HG03457 (cell line): Measurements from ENCODE around the gene CS.
A peak's percentile ranks its signal among the peaks of the same experiment; 100 is the strongest.
"Not testable (repeated sequence)": the region's sequence is repeated elsewhere in the genome, so short reads cannot be mapped to it uniquely, and the experiment has no call there.

Experiments used
- ATAC-seq: cut with Tn5 transposase; IDR thresholded peaks from one replicate; pipeline ENCODE4 v1.9.1; 2021; ENCODE audit warnings: moderate number of reproducible peaks; ENCODE audit not compliant: unreplicated experiment

The CS gene

DNA sequence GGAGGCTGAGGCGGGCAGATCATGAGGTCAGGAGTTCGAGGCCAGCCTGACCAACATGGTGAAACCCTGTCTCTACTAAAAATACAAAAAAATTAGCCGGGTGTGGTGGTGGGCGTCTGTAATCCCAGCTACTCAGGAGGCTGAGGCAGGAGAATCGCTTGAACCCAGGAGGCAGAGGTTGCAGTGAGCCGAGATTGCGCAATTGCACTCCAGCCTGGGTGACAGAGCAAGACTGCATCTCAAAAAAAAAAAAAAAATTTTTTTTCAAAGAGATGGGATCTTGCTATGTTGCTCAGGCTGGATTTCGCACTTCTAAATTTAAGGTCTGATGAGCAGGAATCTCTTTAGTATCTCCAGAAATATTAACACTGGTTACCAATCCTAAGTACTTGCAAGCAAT is 21.5 kb upstream of the CS start:
- not testable (repeated sequence) for ATAC-seq

DNA sequence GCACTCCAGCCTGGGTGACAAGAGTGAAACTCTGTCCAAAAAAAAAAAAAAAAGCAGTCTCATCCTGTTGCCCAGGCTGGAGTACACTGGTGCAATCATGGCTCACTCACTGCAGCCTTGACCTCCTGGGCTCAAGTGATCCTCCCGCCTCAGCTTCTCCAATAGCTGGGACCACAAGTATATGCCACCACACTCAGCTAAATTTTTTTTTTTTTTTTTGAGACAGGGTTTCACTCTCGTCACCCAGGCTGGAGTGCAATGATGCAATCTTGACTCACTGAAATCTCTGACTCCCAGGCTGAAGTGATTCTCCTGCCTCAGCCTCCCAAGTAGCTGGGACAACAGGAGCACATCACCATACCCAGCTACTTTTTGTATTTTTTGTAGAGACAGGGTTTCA is 20.9 kb upstream of the CS start:
- no peak for ATAC-seq

DNA sequence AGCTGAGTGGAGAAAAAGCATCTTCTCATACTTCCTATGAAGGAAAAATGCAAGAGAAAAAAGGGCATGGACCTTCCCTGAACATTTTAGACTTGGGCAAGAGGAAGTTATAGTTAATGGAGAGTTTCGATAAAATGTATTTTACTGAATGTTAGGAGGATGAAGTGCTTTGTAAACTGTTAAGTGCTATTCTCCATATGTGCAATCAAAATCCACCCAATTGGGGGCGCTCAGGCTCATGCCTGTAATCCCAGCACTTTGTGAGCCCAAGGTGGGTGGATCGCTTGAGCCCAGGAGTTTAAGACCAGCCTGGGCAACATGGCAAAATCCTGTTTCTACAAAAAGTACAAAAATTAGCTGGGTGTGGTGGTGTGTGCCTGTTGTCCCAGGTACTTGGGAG is 17.5 kb upstream of the CS start:
- no peak for ATAC-seq

DNA sequence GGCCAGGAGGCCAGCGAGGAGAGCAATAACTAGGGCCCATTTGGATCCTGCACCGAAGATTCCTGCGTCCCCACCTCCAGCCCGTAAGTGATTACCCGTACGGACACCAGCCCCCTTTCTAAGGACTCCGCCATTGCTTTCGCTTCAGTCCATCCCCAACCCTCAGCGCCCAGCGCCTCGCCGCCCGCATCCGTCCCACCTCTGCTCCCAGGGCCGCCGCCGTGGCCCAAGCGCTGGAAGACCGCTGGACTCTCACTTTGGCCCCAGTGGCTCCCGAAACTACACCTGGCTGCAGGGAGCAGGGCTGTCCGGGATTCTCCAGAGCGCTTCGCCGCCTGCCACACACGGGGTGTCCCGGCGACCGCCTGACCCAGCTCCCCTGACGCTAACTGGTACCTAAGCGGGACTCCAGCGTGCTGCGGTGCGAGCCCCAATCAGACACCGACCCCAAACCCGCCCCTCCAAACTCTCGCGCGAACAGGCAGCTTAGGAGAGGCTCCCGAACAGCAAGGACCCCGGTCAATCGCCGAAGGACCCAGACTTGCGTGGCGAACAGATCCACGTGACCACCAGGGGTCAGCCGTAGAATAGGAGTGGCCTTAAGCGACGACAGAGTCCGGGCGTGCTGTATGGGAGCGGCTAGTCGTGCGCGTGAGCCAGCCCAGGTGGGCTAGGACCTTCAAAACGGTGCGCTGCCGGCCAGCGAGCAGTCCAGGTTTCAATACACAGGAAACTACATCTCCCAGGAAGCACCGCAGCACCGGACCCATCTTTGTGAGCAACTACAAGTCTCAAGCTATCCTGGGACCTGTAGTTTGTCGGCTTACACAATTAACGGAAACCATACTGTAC is 15.7 kb upstream of the CS start, which contains the start of gene CNPY2:
TSS of gene CNPY2 (minus strand) at position 367 of the 852 bp plus-strand sequence. CDS start 771 bp downstream, outside the sequence.
- ATAC-seq: peak; percentile 82

DNA sequence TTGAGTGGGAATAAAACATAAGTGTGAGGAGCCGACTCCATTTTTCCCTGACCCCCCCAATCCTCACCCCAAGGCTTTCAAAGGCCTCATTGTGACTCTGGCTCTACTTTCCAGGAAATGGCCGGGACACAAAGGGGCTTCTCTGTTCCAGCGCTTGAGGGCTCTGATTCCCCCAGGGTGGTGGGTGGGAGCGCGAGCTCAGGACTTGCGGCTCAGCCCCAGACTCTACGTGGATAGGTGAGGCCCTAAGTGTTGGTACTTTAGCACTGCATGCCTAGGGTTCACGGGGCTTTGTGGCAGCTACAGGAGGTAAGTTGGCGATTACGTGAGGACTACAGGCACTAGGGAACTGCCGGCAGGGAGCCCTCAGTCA is 15.1 kb upstream of the CS start:
- no peak for ATAC-seq

DNA sequence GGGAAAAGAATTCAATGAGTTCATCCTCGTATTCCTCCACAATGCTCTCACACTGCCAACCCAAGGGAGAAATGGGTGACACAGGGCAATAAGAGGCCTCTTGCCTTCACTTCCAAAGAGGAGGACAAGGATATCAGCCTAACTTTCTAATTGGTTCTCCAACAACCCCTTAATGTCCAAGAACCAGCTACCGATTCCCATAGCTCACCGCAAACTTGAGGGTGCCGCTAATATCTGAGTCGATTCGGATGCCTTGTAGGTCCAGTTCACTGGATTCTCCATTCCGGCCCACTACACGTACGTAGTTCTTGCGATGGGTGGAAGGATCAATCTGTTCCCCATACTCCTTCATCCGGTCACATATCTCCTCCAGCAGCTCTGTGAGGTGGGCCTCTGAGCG is 10.9 kb upstream of the CS start:
- ATAC-seq: no peak

DNA sequence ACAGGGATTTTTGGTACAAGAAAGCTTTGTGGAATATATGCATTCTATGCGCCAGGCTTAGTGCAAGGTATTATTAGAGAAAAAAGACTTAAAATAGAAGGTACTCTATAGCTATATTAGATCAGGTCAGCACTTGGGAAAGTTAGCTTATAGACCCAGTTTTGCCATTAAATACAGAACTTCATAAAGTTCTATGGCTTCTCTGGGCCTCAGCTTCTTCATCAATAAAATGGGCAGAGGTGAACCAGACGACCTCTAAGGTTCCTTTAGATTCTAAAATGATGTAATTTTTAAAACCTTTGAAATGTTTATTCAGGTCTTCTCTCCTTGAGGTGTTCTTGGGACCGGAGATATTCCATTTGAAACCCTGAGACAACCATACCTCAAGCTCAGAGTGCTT is 8.6 kb upstream of the CS start:
- ATAC-seq: no peak

DNA sequence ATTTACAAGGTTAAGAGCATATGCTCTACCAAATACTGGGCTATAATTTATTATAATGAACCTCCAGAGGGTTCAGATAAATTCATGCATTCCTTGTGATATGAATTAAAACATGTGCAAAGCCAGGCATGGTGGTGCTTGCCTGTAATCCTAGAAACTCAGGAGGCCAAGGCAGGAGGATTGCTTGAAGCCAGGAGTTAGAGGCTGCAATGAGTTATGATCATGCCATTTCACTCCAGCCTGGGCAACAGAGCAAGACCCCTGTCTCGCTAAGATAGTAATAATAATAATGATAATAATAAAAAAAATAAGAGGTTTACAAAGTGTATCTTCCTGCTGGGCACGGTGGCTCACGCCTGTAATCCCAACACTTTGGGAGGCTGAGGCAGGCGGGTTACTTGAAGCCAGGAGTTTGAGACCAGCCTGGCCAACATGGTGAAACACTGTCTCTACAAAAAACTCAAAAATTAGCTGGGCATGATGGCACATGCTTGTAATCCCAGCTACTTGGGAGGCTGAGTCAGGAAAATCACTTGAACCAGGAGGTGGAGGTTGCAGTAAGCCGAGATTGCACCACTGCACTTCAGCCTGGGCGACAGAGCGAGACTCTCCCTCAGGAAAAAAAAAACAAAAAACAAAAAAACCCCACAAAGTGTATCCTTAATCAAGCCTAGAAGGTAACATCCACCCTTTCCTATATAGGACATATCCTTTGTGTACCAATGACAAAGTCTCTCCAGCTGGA is 7.3 kb upstream of the CS start:
- no peak for ATAC-seq

DNA sequence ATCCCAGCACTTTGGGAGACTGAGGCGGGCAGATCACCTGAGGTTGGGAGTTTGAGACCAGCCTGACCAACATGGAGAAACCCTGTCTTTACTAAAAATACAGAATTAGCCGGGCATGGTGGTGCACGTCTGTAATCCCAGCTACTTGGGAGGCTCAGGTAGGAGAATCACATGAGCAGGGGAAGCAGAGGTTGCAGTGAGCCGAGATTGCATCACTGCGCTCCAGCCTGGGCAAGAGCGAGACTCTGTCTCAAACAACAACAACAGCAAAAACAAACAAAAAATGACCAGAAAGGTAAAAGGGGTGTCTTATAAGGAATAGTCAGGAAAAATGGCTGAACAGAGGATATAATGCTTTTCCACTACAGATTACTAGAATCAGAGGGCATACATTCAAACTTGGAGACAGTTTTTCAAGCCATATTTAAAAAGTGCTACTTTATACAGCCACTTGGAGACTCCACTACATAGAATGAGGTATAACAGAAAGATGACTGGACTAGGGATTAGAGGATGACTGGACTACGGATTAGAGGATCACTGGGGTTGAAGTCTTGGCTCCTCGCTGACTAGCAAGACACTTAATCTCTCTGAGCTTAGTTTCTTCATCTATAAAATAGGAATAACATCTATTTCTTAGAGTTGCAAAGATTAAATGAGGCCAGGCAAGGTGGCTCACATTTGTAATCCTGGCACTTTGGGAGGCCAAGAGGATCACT is 4.9 kb upstream of the CS start:
- ATAC-seq: no peak

DNA sequence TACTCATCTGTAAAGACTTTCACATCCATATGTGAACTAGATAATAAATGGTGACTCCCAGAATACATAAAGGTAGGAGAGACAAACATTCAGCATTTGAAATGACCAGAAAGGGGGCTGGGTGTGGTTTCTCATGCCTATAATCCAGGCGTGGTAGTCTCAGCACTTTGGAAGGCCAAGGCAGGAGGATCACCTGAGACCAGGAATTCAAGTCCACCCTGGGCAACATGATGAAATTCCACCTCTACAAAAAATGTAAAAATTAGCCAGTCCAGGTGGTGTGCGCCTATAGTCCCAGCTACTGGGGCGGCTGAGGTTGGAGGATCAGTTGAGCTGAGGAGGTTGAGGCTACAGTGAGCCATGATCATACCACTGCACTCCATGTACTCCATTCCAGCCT is 4.1 kb upstream of the CS start:
- no peak for ATAC-seq

DNA sequence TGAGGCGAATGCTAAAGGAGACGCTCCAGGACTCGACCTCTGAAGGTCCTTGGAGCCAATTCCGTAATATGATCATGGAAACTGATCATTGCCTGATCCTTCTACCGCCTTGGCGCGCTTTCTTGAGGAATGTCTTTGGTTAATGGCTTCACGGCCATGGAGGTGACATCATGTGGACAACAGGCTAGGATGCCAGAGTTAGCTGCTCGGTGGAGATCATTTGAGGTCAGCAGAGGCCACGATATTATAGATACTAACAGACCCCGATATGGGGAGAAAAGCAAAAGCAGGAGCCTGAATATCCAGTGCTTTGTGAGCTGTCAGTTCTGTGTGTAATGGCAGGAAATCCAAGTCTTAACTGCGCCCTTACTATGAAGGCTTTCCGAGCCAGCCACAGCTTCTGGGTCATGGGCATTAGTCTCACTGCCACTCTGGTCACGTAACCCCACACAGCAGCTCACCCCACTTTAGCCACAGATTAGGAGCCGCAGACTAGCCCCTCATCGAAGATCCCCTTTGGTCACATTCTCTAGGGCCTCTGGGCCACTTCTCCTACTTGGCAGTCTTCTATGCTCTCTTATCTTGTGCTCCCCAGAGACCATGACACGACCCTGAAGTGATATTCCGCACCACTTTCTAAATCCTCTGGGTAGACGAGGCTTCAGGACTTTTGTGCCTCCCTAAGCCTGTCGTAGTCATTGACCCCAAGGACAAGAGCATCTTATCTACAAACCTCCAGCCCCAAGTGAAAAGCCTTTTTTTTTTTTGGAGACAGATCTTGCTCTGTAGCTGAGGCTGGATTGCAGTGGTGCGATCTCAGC is 724 bp upstream of the CS start:
- peak; percentile 0 for ATAC-seq

DNA sequence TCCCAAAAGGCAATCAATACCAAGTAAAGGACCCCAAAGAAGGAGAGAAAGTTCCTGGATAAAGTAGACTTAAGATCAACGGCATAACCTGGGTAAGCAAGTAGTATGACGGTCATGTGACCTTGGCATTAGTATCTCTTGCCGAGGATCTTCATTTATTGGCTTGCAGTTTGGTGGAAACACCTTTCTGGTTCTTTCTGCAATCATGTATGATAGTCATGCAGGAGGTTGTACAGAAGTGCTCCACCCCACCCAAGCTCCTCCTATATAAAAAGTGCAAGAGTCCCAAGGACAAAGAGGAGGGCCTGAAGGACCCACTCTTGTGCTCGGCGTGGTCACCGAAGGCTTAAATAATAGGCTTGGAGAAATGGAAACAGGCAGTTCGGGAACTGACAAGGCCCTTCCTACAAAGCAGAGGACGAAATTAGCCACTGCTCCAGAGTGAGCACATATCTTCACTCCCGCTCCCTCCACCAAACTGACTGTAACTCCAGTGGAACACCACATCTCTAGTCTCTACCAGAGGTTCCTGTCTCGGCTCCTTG is 750 bp downstream of the CS start:
- peak; percentile 4 for ATAC-seq

DNA sequence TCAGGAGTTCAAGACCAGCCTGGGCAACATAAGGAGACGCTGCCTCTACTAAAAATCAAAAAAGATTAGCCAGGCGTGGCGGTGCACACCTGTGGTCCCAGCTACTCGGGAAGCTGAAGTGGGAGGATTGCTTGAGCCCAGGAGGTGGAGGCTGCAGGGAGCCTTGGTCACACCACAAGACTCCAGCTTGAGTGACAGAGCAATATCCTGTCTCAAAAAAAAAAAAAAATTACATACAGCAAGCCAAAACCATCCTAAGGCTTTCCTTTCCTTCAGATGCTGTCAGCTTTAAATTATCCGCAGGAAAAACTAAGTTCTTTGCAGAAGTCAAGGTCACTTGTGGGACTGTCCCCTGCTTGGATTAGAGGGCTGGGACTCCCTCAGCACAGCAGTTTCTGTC is 1.3 kb downstream of the CS start:
- no peak for ATAC-seq

DNA sequence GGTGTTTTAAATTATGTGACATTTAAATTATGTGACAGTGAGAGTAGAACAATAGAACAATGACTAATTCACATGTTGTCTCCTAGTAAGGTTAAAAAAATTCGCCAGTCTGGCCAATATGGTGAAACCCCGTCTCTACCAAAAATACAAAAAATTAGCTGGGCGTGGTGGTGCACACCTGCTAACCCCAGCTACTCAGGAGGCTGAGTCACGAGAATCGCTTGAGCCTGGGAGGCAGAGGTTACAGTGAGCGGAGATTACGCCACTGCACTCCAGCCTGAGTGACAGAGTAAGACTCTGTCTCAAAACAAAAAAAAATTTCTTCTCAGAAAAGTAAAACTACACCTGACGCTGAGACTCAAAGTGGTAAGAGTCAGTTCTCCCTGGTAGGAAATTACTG is 2.7 kb downstream of the CS start:
- ATAC-seq: no peak

DNA sequence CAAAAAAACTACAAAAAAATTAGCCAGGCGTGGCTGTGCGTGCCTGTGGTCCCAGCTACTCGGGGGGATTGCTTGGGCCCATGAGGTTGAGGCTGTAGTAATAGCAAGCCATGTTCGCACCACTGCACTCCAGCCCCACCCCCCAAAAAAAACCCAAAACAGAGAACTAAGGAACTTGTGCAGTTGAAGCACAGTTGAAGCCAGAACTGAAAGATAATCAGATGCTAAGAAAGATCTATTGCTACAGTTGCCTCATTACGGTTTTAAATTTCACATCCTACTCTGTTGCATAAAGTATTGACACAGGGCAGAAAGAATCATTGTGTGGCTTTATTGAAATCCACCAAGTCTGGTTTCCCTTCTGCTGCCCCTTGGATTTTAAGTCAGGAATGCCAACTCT is 3.8 kb downstream of the CS start:
- no peak for ATAC-seq

DNA sequence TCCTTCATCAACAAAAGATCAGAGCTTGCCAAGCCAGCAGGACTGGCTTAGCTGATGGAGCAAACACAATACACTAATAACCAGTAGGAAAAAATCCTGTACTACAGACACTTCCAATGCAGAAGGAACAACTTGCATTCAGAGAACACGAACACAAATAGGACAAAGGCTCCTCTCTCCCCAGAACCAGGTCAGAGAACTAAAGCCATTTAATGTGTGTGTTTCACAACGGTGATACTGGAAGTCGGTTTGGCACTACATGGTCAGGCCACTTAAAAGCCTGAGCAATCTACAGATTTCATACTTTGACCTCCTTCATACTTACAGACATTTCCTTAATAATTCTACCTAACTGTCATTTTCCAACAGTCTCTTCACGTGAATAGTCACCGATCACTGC is 6.3 kb downstream of the CS start:
- ATAC-seq: no peak

DNA sequence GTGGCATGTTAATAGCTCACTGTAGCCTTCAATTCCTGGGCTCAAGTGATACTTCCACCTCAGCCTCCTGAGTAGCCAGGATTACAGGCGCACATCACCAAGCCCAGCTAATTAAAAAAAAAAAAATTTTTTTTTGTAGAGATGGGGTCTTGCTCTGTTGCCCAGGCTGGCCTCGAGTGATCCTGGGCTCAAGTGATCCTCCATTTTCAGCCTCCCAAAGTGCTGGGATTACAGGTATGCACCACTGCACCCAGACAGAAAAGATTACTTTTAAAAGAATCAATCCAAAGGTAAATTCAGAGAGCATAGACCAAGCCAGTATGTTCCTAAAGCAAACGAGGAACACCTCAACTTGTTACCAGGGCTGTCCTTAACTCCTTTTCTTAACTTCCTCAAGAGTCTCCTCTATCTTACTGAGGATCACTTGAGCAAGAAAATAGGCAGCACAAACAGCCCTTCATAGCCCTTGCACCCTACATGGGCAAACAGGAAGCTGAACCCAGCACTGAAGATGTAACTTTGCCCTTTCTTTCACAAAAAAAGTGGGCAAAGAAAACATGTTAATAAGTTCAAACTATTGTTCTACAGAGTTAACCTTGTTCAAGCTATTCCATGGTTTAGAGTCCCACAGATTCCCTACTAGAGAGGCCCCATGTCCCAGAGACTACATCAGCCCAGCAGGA is 11.3 kb downstream of the CS start:
- no peak for ATAC-seq

DNA sequence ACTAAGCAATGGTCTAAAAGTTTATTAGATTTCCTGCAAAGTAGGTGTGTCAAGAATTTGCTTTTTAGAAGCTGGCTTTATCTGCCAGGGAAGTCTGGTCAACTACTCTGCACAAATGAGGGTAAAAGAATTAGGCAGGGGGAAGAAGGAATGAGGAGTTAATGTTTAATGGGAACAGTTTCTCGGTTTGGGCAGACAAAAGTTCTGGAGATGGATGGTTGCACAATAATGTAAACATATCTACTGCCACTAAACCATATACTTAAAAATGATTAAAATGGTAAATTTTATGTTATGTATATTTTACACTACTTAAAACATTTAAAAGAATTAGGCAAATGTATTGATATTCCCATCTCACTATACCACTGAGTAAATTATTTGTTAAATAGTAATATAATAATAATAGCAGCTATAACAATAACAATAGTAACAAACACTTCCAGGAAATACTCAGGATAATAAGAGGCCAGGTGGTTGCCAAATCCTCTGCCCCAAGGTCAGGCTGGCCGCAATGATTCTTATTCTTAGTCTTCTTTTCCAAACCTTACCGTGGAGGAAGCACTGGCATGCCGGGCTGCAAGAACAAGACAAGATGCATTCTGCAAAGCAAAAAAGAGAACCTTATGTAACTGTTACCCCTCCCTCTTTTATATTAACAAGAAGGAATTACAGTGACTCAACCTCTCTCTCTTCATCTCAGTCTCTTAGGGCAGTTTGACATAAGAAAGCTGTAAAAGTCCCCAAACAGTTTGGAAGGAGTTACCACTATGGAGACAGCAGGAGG is 13.9 kb downstream of the CS start:
- ATAC-seq: no peak

DNA sequence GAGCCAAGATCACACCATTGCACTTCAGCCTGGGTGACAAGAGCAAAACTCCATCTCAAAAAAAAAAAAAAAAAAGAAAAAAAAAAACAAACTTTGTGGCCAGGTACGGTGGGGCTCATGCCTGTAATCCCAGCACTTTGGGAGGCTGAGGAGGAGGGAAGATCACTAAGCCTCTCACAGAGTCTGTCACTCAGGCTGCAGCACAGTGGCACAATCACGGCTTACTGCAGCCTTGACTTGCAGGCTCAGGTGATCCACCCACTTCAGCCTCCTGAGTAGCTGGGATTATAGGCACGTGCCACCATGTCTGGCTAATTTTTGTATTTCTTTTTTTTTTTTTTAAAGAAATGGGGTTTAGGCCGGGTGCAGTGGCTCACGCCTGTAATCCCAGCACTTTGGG is 15.9 kb downstream of the CS start:
- ATAC-seq: not testable (repeated sequence)
